ENCODE data around the gene AFF3.
"Not testable (repeated sequence)": the region's sequence is repeated elsewhere in the genome, so short reads cannot be mapped to it uniquely, and the experiment has no call there.

The AFF3 gene

GRCh38 chr2:100109986-100110613 lies 32.3 kb downstream of the AFF3 start:
- no peak overlapping the region for H3K4me3 ChIP-seq (ENCODE audit: low read length)
- no peak for DNase-seq (ENCODE audit: low read depth)
- TF ChIP-seq, protein P1, sequence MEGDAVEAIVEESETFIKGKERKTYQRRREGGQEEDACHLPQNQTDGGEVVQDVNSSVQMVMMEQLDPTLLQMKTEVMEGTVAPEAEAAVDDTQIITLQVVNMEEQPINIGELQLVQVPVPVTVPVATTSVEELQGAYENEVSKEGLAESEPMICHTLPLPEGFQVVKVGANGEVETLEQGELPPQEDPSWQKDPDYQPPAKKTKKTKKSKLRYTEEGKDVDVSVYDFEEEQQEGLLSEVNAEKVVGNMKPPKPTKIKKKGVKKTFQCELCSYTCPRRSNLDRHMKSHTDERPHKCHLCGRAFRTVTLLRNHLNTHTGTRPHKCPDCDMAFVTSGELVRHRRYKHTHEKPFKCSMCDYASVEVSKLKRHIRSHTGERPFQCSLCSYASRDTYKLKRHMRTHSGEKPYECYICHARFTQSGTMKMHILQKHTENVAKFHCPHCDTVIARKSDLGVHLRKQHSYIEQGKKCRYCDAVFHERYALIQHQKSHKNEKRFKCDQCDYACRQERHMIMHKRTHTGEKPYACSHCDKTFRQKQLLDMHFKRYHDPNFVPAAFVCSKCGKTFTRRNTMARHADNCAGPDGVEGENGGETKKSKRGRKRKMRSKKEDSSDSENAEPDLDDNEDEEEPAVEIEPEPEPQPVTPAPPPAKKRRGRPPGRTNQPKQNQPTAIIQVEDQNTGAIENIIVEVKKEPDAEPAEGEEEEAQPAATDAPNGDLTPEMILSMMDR (IDR thresholded peaks at IDR 0.05; ENCODE audit: insufficient read depth, low read depth, low read length, missing control alignments) = no peak

DNA sequence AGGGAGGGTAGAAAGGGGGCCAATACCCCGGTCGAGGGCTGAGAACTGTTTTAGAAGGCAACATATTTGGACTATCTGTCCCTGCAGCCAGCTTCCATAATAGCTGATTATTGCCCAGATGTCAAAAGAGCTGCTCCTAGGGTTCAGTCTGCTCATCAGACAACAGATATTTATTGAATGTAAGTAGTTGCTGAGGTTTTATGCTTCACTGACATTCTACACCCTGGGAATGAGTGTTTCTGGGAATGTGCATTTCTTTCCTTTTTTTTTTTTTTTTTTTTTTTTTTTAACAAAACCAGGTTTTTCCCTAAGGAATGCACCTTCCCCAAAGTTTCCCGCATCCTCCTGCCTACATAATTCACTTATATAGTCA lies 33.8 kb downstream of the AFF3 start:
- not testable (repeated sequence) for DNase-seq (ENCODE audit: low read depth); H3K4me3 ChIP-seq (ENCODE audit: low read length)

DNA sequence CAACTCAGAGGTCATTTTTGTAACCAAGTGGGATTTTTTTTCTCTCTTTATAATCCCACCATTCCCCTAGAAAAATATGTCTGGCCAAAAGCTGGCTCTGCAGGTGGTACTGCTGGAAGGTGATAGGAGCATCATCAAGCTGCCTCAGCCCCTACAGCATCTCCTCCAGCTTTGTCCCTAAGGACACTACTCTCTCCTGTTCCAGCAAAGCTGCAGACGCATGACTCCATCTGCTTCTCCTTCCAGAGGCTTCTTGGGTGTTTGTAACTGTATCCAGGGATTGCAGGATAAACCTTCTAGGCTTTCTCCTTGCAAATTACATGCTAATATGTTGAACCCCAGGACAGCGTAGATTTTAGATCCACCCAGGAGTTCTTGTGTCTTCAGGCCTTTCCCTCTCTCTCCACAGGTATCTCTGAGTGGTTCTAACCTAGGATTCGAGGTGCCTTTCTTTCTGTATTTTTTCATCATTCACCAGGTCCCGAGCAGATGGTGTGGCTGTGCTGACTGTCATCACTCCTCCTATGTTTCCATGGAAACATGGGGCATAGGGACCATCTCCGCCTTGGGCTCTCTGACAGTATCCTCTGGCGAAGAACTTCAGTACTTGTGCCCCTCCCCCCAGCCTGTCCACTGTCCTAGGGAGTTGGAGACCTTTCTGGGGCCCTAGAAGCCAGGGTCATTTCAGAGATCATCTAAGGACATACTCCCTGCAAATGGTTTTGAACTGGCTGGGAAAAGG lies 34.3 kb downstream of the AFF3 start:
- no peak overlapping the region for H3K4me3 ChIP-seq (ENCODE audit: low read length)
- TF ChIP-seq, protein P1 (IDR thresholded peaks at IDR 0.05; ENCODE audit: insufficient read depth, low read depth, low read length, missing control alignments) = no peak
- DNase-seq (ENCODE audit: low read depth) = no peak

GRCh38 chr2:100107440-100107839 lies 35.0 kb downstream of the AFF3 start:
- TF ChIP-seq, protein P1 (IDR thresholded peaks at IDR 0.05; ENCODE audit: insufficient read depth, low read depth, low read length, missing control alignments) = no peak
- H3K4me3 ChIP-seq (ENCODE audit: low read length) = no peak overlapping the region
- DNase-seq (ENCODE audit: low read depth) = no peak

DNA sequence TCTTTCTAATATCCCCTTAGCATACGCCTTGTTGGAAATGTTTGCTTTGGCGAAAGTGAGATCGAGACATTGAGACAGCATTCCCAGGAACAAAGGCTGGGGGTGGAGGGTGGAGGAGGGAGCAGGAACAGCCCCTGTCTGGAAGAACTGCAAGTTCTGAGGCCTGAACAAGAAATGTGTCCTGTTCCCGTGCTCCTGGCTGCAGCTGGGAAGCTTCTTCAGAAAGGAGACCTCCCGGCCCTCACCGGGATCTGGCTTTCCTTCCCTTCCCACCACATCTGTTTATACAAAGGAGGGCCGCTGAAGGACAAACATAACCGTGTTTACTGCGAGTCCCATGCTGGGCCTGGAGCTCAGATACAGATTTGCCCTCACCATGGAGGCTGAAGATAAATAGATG lies 35.9 kb downstream of the AFF3 start:
- no peak overlapping the region for H3K4me3 ChIP-seq (ENCODE audit: low read length)
- no peak for DNase-seq (ENCODE audit: low read depth)
- TF ChIP-seq, protein P1 (IDR thresholded peaks at IDR 0.05; ENCODE audit: insufficient read depth, low read depth, low read length, missing control alignments) = no peak

DNA sequence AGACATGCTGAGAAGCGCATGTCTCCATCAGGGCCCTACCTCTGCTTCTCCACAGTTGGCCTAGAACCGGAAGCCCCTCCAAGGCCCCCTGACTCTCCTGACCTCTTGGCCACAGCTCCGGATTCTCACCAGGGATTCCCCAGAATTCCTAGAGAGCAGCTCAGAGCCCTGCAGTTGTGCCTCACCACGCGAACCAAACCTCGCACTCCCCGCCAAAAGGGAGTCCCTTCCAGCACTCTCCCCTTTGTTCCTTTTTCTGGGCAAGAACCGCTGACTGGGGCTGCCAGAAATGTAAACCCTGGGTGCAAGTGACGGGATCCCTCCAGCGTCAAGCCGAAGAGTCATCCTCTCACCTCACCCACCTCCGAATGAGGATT lies 36.7 kb downstream of the AFF3 start:
- no peak for DNase-seq (ENCODE audit: low read depth)
- no peak overlapping the region for H3K4me3 ChIP-seq (ENCODE audit: low read length)
- TF ChIP-seq, protein P1 (IDR thresholded peaks at IDR 0.05; ENCODE audit: insufficient read depth, low read depth, low read length, missing control alignments) = no peak

DNA sequence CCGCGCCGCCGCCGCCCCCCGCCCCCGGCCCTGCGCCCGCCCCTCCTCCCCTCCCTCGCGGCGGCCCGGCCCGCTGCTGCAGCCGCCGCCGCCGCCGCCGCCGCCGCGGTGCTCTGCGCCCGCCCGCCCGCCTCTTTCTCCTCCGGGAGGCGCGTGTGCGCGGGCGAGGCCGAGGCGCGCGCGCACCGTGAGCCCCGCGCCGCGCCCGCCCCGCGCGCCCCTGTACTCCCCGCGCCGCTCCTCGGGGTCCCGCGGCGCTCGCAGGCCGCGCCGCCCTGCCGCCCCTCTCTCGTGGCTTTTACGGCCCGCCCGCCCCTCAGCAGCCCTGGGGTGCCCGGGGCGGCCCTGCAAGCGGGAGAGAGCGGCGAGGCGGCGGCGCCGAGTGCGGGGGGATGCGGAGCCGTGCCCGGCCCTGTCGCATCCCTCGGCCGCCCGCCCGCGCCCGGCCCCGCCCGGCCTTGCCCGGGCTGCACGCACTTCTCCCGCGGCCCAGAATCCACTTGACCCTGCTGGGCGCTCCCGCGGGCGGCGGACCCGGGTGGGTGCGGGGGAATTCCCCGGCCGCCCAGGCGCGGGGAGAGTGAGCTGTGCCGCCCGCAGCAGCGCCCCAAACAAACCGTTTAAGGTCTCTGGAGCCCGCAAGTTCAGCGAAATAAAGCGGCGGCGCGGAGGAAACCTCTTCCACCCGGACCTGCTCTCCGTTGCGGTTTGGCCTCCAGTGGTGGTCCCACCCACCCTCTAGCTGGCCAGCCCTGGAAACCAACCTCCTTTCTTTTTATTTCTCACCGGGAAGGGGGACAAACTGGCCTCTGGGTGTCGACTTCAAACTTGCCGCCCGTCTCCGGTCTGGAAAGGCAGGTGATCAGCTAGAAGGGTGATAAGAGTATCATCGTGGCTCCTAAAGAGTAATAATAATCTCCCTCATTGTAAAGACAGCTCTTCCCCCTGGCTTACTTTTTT lies 37.4 kb downstream of the AFF3 start:
- DNase-seq (ENCODE audit: low read depth) = no peak
- TF ChIP-seq, protein P1 (IDR thresholded peaks at IDR 0.05; ENCODE audit: insufficient read depth, low read depth, low read length, missing control alignments) = no peak
- H3K4me3 ChIP-seq (ENCODE audit: low read length) = no peak overlapping the region

GRCh38 chr2:100104265-100104664 lies 38.1 kb downstream of the AFF3 start:
- not testable (repeated sequence) for DNase-seq (ENCODE audit: low read depth); H3K4me3 ChIP-seq (ENCODE audit: low read length)

- H3K4me3 ChIP-seq (ENCODE audit: low read length); DNase-seq (ENCODE audit: low read depth): not testable (repeated sequence)
These were observed 38.7 kb downstream of the AFF3 start for GRCh38 chr2:100103527-100104252.
